ENCODE data around the gene ABCB6.

Gene ABCB6

DNA sequence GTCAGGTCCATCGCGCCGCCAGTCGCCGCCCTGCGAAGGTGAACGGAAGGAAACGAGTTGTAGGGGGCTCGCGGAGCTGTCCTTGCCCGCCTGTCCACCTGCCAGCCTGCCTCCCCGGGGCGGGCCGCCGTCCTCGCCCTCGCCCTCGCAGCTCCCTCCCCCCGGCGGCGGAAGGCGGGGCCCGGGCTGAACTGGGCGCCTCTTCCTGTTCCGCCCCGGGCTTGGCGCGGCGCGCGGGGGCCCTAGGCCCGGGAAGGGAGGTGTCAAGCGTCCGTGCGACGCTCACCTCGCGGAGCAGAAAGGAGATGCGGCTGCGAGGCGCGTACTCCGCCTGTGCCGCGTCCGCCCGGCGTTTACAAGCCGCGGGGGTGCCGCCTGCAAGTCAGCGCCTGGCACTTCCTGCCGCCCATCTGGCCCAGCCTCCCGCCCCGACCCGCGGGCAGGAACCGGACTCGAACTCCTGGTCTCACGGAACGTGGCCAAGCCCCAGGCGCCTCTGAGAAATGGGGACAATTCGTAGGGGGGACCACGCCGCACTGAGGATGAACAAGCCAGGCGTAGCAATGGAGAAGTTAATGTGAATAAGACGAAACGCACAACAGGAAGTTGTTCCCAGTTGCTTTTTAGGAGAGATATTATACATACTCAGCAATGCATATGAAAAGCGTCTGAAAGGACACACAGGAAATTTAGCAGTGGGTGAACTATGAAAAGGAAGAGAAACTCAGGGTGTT, 41.8 kb downstream of the ABCB6 start, which contains the start of gene CNPPD1 (continued):
- TF ChIP-seq ZNF354C (tag by site-specific recombination; IDR thresholded peaks at IDR 0.05; ENCODE audit: borderline replicate concordance, low read depth) (no peak), MEIS1 (CRISPR knock-in tag; IDR thresholded peaks at IDR 0.05; ENCODE audit: borderline replicate concordance) (no peak), ZNF677 (tag by site-specific recombination; IDR thresholded peaks at IDR 0.05) (no peak), ZSCAN16 (tag by site-specific recombination; IDR thresholded peaks at IDR 0.05) (no peak), ZNF155 (tag by site-specific recombination; IDR thresholded peaks at IDR 0.05) (no peak), ZNF585B (tag by site-specific recombination; IDR thresholded peaks at IDR 0.05) (no peak), ZNF660 (tag by site-specific recombination; IDR thresholded peaks at IDR 0.05) (0 out of 2 replicates have a peak, but pooled peaks have one; percentile 55), ZNF837 (tag by site-specific recombination; IDR thresholded peaks at IDR 0.05) (no peak), ZNF248 (tag by site-specific recombination; IDR thresholded peaks at IDR 0.05) (no peak), ZNF48 (tag by site-specific recombination; IDR thresholded peaks at IDR 0.05) (no peak), ZNF433 (tag by site-specific recombination; IDR thresholded peaks at IDR 0.05; ENCODE audit: low read depth) (no peak), TRIM28 (IDR thresholded peaks at IDR 0.05; ENCODE audit: borderline replicate concordance, low read length) (no peak), SP7 (tag by site-specific recombination; IDR thresholded peaks at IDR 0.05) (peak; percentile 59), ZBTB20 (tag by site-specific recombination; IDR thresholded peaks at IDR 0.05) (peak; percentile 95), ZNF623 (tag by site-specific recombination; IDR thresholded peaks at IDR 0.05) (no peak), SALL2 (tag by site-specific recombination; IDR thresholded peaks at IDR 0.05; ENCODE audit: borderline replicate concordance) (no peak), KLF8 (tag by site-specific recombination; IDR thresholded peaks at IDR 0.05) (peak; percentile 87), ZNF596 (tag by site-specific recombination; IDR thresholded peaks at IDR 0.05) (no peak), SCRT1 (tag by site-specific recombination; IDR thresholded peaks at IDR 0.05; ENCODE audit: borderline replicate concordance) (no peak), ZNF324 (tag by site-specific recombination; IDR thresholded peaks at IDR 0.05) (no peak), ZNF221 (tag by site-specific recombination; IDR thresholded peaks at IDR 0.05; ENCODE audit: borderline replicate concordance) (no peak), ZNF785 (tag by site-specific recombination; IDR thresholded peaks at IDR 0.05) (no peak)
- TF ChIP-seq, protein P1, sequence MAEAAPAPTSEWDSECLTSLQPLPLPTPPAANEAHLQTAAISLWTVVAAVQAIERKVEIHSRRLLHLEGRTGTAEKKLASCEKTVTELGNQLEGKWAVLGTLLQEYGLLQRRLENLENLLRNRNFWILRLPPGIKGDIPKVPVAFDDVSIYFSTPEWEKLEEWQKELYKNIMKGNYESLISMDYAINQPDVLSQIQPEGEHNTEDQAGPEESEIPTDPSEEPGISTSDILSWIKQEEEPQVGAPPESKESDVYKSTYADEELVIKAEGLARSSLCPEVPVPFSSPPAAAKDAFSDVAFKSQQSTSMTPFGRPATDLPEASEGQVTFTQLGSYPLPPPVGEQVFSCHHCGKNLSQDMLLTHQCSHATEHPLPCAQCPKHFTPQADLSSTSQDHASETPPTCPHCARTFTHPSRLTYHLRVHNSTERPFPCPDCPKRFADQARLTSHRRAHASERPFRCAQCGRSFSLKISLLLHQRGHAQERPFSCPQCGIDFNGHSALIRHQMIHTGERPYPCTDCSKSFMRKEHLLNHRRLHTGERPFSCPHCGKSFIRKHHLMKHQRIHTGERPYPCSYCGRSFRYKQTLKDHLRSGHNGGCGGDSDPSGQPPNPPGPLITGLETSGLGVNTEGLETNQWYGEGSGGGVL (tag by site-specific recombination; IDR thresholded peaks at IDR 0.05) = peak; percentile 85
- TF ChIP-seq, protein P2, sequence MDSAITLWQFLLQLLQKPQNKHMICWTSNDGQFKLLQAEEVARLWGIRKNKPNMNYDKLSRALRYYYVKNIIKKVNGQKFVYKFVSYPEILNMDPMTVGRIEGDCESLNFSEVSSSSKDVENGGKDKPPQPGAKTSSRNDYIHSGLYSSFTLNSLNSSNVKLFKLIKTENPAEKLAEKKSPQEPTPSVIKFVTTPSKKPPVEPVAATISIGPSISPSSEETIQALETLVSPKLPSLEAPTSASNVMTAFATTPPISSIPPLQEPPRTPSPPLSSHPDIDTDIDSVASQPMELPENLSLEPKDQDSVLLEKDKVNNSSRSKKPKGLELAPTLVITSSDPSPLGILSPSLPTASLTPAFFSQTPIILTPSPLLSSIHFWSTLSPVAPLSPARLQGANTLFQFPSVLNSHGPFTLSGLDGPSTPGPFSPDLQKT (IDR thresholded peaks at IDR 0.05; ENCODE audit: borderline replicate concordance, low read depth, low read length) = no peak
- TF ChIP-seq, protein P3, sequence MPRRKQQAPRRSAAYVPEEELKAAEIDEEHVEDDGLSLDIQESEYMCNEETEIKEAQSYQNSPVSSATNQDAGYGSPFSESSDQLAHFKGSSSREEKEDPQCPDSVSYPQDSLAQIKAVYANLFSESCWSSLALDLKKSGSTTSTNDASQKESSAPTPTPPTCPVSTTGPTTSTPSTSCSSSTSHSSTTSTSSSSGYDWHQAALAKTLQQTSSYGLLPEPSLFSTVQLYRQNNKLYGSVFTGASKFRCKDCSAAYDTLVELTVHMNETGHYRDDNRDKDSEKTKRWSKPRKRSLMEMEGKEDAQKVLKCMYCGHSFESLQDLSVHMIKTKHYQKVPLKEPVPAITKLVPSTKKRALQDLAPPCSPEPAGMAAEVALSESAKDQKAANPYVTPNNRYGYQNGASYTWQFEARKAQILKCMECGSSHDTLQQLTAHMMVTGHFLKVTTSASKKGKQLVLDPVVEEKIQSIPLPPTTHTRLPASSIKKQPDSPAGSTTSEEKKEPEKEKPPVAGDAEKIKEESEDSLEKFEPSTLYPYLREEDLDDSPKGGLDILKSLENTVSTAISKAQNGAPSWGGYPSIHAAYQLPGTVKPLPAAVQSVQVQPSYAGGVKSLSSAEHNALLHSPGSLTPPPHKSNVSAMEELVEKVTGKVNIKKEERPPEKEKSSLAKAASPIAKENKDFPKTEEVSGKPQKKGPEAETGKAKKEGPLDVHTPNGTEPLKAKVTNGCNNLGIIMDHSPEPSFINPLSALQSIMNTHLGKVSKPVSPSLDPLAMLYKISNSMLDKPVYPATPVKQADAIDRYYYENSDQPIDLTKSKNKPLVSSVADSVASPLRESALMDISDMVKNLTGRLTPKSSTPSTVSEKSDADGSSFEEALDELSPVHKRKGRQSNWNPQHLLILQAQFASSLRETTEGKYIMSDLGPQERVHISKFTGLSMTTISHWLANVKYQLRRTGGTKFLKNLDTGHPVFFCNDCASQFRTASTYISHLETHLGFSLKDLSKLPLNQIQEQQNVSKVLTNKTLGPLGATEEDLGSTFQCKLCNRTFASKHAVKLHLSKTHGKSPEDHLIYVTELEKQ (tag by site-specific recombination; IDR thresholded peaks at IDR 0.05; ENCODE audit: borderline replicate concordance) = no peak
- TF ChIP-seq, protein P4, sequence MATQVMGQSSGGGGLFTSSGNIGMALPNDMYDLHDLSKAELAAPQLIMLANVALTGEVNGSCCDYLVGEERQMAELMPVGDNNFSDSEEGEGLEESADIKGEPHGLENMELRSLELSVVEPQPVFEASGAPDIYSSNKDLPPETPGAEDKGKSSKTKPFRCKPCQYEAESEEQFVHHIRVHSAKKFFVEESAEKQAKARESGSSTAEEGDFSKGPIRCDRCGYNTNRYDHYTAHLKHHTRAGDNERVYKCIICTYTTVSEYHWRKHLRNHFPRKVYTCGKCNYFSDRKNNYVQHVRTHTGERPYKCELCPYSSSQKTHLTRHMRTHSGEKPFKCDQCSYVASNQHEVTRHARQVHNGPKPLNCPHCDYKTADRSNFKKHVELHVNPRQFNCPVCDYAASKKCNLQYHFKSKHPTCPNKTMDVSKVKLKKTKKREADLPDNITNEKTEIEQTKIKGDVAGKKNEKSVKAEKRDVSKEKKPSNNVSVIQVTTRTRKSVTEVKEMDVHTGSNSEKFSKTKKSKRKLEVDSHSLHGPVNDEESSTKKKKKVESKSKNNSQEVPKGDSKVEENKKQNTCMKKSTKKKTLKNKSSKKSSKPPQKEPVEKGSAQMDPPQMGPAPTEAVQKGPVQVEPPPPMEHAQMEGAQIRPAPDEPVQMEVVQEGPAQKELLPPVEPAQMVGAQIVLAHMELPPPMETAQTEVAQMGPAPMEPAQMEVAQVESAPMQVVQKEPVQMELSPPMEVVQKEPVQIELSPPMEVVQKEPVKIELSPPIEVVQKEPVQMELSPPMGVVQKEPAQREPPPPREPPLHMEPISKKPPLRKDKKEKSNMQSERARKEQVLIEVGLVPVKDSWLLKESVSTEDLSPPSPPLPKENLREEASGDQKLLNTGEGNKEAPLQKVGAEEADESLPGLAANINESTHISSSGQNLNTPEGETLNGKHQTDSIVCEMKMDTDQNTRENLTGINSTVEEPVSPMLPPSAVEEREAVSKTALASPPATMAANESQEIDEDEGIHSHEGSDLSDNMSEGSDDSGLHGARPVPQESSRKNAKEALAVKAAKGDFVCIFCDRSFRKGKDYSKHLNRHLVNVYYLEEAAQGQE (tag by site-specific recombination; IDR thresholded peaks at IDR 0.05) = peak; percentile 56; the same call in 1 of the 2 replicates
- TF ChIP-seq, protein P5, sequence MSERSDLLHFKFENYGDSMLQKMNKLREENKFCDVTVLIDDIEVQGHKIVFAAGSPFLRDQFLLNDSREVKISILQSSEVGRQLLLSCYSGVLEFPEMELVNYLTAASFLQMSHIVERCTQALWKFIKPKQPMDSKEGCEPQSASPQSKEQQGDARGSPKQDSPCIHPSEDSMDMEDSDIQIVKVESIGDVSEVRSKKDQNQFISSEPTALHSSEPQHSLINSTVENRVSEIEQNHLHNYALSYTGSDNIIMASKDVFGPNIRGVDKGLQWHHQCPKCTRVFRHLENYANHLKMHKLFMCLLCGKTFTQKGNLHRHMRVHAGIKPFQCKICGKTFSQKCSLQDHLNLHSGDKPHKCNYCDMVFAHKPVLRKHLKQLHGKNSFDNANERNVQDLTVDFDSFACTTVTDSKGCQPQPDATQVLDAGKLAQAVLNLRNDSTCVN (tag by site-specific recombination; optimal IDR thresholded peaks at IDR 0.05) = peak; percentile 93
- TF ChIP-seq, protein P6, sequence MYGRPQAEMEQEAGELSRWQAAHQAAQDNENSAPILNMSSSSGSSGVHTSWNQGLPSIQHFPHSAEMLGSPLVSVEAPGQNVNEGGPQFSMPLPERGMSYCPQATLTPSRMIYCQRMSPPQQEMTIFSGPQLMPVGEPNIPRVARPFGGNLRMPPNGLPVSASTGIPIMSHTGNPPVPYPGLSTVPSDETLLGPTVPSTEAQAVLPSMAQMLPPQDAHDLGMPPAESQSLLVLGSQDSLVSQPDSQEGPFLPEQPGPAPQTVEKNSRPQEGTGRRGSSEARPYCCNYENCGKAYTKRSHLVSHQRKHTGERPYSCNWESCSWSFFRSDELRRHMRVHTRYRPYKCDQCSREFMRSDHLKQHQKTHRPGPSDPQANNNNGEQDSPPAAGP (tag by site-specific recombination; IDR thresholded peaks at IDR 0.05) = peak; percentile 26; the same call in 1 of the 2 replicates
